HepG2 (cell line): ENCODE measurements around the gene CNPY4. TPM values are rescaled to one million over a fixed set of nuclear protein-coding genes. Genes with fewer than 3 reads are reported as not detected.
A peak's percentile ranks its signal among the peaks of the same experiment; 100 is the strongest.

Experiments
- JARID2 ChIP-seq: sonication (generic); formaldehyde crosslinking; IDR thresholded peaks from 2 replicates; pipeline ENCODE4 v1.8.1; 2023; ENCODE audit warnings: missing genetic modification reagents, inconsistent platforms; ENCODE audit not compliant: insufficient replicate concordance
- KDM6A ChIP-seq: IDR thresholded peaks from 2 replicates; pipeline ENCODE4 v1.6.1; 2016; ENCODE audit warnings: low read depth
- NFKB2 ChIP-seq: sonication (generic); formaldehyde crosslinking; IDR thresholded peaks from 2 replicates; pipeline ENCODE4 v1.4.0; 2020; ENCODE audit warnings: missing genetic modification reagents, borderline replicate concordance
- PAWR ChIP-seq: sonication (generic); formaldehyde crosslinking; IDR thresholded peaks from 2 replicates; pipeline ENCODE4 v1.4.0; 2020; ENCODE audit warnings: missing genetic modification reagents, mild to moderate bottlenecking, borderline replicate concordance
- SCMH1 ChIP-seq: sonication (generic); formaldehyde crosslinking; IDR thresholded peaks from 2 replicates; pipeline ENCODE4 v1.9.0; 2021; ENCODE audit warnings: missing genetic modification reagents, mild to moderate bottlenecking, borderline replicate concordance
- polyA plus RNA-seq, 8 experiments: library from polyadenylated mRNA; depleted of rRNA in 3 of 8; stranded (reverse) in 7 of 8; unstranded in 1 of 8; fragments of >200 nt; fragmentation: Illumina TruSeq in 4 of 8; extraction: Trizol in 4 of 8; gene quantifications; 2 replicates each; pipeline versions ENCODE4 v1.2.1 to v1.2.3, GENCODE V29; 2011 to 2016; ENCODE audit warnings: low read depth in 4 of 8, missing spikeins in 1 of 8, mixed read lengths in 1 of 8; ENCODE audit not compliant: insufficient read depth in 1 of 8
- total RNA-seq, 5 experiments: library from RNA; depleted of rRNA; stranded (reverse); fragments of >200 nt; fragmentation: Illumina TruSeq; extraction: Trizol; gene quantifications; 2 replicates each; pipeline ENCODE4 v1.2.3, GENCODE V29; 2016; ENCODE audit warnings: low read depth in 1 of 5
- TF ChIP-seq, protein P1 (sequence below): IDR thresholded peaks from 2 replicates; pipeline ENCODE4 v1.6.1; 2016; ENCODE audit warnings: missing compliant biosample characterization, missing genetic modification reagents, borderline replicate concordance
- TF ChIP-seq, protein P2 (sequence below): sonication (generic); formaldehyde crosslinking; IDR thresholded peaks from 2 replicates; pipeline ENCODE4 v1.9.0; 2021; ENCODE audit warnings: missing genetic modification reagents, borderline replicate concordance
- TF ChIP-seq, protein P3 (sequence below): sonication (generic); formaldehyde crosslinking; IDR thresholded peaks from 2 replicates; pipeline ENCODE4 v1.4.0; 2020; ENCODE audit warnings: missing genetic modification reagents; ENCODE audit errors: not compliant biosample characterization
- TF ChIP-seq, protein P4 (sequence below): sonication (generic); formaldehyde crosslinking; IDR thresholded peaks from 2 replicates; pipeline ENCODE4 v1.5.1; 2020; ENCODE audit warnings: mild to moderate bottlenecking, missing genetic modification reagents, moderate library complexity
- TF ChIP-seq, protein P5 (sequence below): sonication (generic); formaldehyde crosslinking; IDR thresholded peaks from 2 replicates; pipeline ENCODE4 v1.4.0; 2020; ENCODE audit warnings: low read depth, mild to moderate bottlenecking, missing genetic modification reagents
- TF ChIP-seq, protein P6 (sequence below): sonication (generic); formaldehyde crosslinking; IDR thresholded peaks from 2 replicates; pipeline ENCODE4 v1.5.1; 2020; ENCODE audit warnings: missing genetic modification reagents, mild to moderate bottlenecking, borderline replicate concordance
- TF ChIP-seq, protein P7 (sequence below): sonication (generic); formaldehyde crosslinking; IDR thresholded peaks from 2 replicates; pipeline ENCODE4 v1.8.0; 2022; ENCODE audit warnings: missing genetic modification reagents, mild to moderate bottlenecking, inconsistent platforms, borderline replicate concordance

CNPY4 gene
- total and polyA plus RNA-seq, 2 of the 13 experiments (the other 11 are each of a cell fraction or from before 2014, with no cell fraction given), result 6.2 to 12.7 TPM

DNA sequence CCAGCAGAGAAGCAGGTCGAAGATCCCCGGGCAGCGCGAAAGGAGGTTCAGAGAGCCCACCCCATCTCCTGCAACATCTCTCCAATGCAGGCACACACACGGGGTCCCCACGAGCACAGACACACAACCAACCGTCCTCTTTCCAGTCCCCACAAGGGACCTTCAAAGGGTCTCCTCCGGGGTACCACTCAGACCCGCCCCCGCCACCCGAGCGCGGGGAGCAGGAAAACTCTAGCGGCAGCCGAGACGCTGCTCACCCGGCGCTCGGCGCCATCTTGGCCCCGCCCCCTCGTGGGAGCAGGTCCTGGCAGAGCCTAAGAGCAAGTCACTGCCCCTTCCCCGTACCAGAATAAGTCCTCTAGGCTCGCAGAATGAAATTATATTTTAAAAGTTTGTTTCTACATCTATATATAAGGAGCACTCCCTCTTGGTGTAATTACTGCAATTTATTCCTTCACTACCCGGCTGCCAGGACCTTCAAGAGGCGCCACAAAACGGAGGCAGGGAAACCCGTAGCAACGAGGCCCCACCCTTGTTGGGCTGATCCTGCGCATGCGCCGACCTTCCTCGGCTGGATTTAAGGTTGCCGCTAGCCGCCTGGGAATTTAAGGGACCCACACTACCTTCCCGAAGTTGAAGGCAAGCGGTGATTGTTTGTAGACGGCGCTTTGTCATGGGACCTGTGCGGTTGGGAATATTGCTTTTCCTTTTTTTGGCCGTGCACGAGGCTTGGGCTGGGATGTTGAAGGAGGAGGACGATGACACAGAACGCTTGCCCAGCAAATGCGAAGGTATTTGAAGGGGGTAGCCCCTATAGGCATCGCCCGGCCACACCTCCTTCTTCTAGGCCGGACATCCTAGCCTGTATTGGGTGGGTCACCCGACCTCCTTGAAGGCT is at the start of gene CNPY4, which contains the start of gene TAF6 (continued):
- TF ChIP-seq, protein P1, sequence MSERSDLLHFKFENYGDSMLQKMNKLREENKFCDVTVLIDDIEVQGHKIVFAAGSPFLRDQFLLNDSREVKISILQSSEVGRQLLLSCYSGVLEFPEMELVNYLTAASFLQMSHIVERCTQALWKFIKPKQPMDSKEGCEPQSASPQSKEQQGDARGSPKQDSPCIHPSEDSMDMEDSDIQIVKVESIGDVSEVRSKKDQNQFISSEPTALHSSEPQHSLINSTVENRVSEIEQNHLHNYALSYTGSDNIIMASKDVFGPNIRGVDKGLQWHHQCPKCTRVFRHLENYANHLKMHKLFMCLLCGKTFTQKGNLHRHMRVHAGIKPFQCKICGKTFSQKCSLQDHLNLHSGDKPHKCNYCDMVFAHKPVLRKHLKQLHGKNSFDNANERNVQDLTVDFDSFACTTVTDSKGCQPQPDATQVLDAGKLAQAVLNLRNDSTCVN (CRISPR knock-in tag), result peak; percentile 68; the same call in 1 of the 2 replicates
- TF ChIP-seq, protein P2, sequence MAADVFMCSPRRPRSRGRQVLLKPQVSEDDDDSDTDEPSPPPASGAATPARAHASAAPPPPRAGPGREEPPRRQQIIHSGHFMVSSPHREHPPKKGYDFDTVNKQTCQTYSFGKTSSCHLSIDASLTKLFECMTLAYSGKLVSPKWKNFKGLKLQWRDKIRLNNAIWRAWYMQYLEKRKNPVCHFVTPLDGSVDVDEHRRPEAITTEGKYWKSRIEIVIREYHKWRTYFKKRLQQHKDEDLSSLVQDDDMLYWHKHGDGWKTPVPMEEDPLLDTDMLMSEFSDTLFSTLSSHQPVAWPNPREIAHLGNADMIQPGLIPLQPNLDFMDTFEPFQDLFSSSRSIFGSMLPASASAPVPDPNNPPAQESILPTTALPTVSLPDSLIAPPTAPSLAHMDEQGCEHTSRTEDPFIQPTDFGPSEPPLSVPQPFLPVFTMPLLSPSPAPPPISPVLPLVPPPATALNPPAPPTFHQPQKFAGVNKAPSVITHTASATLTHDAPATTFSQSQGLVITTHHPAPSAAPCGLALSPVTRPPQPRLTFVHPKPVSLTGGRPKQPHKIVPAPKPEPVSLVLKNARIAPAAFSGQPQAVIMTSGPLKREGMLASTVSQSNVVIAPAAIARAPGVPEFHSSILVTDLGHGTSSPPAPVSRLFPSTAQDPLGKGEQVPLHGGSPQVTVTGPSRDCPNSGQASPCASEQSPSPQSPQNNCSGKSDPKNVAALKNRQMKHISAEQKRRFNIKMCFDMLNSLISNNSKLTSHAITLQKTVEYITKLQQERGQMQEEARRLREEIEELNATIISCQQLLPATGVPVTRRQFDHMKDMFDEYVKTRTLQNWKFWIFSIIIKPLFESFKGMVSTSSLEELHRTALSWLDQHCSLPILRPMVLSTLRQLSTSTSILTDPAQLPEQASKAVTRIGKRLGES, result peak; percentile 68; the same call in 1 of the 2 replicates
- TF ChIP-seq, protein P3, sequence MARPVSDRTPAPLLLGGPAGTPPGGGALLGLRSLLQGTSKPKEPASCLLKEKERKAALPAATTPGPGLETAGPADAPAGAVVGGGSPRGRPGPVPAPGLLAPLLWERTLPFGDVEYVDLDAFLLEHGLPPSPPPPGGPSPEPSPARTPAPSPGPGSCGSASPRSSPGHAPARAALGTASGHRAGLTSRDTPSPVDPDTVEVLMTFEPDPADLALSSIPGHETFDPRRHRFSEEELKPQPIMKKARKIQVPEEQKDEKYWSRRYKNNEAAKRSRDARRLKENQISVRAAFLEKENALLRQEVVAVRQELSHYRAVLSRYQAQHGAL (CRISPR knock-in tag), result no peak
- TF ChIP-seq NFKB2 (CRISPR knock-in tag) (peak; percentile 89), JARID2 (CRISPR knock-in tag) (no peak), KDM6A (no peak), SCMH1 (CRISPR knock-in tag) (no peak), PAWR (CRISPR knock-in tag) (no peak)
- TF ChIP-seq, protein P4, sequence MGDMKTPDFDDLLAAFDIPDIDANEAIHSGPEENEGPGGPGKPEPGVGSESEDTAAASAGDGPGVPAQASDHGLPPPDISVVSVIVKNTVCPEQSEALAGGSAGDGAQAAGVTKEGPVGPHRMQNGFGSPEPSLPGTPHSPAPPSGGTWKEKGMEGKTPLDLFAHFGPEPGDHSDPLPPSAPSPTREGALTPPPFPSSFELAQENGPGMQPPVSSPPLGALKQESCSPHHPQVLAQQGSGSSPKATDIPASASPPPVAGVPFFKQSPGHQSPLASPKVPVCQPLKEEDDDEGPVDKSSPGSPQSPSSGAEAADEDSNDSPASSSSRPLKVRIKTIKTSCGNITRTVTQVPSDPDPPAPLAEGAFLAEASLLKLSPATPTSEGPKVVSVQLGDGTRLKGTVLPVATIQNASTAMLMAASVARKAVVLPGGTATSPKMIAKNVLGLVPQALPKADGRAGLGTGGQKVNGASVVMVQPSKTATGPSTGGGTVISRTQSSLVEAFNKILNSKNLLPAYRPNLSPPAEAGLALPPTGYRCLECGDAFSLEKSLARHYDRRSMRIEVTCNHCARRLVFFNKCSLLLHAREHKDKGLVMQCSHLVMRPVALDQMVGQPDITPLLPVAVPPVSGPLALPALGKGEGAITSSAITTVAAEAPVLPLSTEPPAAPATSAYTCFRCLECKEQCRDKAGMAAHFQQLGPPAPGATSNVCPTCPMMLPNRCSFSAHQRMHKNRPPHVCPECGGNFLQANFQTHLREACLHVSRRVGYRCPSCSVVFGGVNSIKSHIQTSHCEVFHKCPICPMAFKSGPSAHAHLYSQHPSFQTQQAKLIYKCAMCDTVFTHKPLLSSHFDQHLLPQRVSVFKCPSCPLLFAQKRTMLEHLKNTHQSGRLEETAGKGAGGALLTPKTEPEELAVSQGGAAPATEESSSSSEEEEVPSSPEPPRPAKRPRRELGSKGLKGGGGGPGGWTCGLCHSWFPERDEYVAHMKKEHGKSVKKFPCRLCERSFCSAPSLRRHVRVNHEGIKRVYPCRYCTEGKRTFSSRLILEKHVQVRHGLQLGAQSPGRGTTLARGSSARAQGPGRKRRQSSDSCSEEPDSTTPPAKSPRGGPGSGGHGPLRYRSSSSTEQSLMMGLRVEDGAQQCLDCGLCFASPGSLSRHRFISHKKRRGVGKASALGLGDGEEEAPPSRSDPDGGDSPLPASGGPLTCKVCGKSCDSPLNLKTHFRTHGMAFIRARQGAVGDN, result peak; percentile 60
- TF ChIP-seq, protein P5, sequence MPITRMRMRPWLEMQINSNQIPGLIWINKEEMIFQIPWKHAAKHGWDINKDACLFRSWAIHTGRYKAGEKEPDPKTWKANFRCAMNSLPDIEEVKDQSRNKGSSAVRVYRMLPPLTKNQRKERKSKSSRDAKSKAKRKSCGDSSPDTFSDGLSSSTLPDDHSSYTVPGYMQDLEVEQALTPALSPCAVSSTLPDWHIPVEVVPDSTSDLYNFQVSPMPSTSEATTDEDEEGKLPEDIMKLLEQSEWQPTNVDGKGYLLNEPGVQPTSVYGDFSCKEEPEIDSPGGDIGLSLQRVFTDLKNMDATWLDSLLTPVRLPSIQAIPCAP (CRISPR knock-in tag), result no peak
- TF ChIP-seq, protein P6, sequence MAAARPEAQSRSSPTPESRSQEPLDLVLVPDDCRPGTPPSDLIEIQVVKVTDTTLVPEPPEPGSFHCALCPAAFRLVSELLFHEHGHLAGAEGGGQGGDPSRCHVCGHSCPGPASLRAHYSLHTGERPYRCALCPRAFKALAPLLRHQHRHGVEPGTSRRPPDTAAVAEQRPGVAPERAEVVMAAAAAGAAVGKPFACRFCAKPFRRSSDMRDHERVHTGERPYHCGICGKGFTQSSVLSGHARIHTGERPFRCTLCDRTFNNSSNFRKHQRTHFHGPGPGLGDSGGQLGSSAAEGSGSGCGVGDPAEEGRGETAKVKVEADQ (CRISPR knock-in tag), result 0 out of 2 replicates have a peak, but pooled peaks have one; percentile 56
- TF ChIP-seq, protein P7, sequence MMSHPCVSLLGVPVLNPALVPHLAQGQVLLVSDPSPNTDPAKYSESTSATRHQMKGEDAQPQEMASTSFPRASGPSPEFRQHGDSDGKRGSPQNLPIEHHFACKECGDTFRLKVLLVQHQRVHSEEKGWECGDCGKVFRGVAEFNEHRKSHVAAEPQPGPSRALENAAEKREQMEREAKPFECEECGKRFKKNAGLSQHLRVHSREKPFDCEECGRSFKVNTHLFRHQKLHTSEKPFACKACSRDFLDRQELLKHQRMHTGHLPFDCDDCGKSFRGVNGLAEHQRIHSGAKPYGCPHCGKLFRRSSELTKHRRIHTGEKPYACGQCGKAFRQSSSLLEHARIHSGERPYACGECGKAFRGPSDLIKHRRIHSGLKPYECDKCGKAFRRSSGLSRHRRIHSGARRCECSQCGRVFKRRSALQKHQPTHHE (CRISPR knock-in tag), result peak; percentile 40; the same call in 1 of the 2 replicates
